ENCODE results near the gene LRMDA. TPM values are rescaled to one million over a fixed set of nuclear protein-coding genes. Genes with fewer than 3 reads are reported as not detected.

Gene LRMDA
- total RNA-seq, 4 donors from 2014 or later = 12.0 to 15.9 (median 13.9) TPM

GRCh38 chr10:75658915-75659314 lies 227.5 kb downstream of the LRMDA start:
- TF ChIP-seq CTCF (IDR thresholded peaks at IDR 0.05) = no peak
- ATAC-seq (ENCODE audit: low FRiP score) (no peak), DNase-seq (ENCODE audit: low spot score) (no peak)

- DNase-seq (ENCODE audit: low spot score) (no peak), ATAC-seq (ENCODE audit: low FRiP score) (peak; percentile 64)
- TF ChIP-seq CTCF (IDR thresholded peaks at IDR 0.05) = no peak
Measured at GRCh38 chr10:75660823-75661222, 229.4 kb downstream of the LRMDA start.

- no peak for DNase-seq (ENCODE audit: low spot score)
- ATAC-seq (ENCODE audit: low FRiP score) = peak; percentile 48
- TF ChIP-seq CTCF (IDR thresholded peaks at IDR 0.05) = no peak
Measured at GRCh38 chr10:75662715-75663114, 231.3 kb downstream of the LRMDA start.

DNA sequence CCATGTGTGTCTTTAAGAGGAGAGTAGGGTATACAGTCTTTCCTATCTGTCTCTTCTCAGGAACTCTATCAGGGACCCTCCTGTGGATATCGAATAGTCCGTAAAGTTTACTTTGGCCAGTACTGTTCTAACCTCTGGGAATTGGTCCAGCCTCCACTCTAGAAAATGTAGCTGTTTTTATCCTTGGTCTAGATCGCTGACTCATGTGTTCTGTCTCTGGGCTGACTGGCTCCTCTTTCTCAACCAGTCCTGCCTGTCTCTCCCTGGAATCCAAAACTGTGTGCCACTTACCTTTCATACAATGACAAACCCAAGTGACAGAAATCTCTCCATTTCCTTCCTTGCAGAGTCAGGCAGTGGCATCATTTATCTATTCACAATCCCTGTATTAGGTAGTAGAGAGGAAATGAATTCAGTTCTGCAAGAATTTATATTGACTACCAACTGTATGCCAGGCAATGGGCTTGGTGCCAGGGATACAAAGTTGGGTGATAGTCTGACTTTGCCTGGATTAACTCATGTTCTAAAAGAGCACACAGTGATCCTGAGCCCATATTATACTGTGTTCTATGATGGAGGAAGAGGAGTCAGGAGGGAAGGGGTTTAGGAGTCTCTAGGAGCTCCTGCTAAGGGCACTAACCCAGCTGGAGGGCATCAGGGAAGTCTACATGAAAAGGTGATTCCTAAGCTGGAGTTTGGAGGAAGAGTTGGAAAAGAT lies 232.7 kb downstream of the LRMDA start:
- TF ChIP-seq CTCF (IDR thresholded peaks at IDR 0.05) = no peak
- ATAC-seq (ENCODE audit: low FRiP score) (no peak), DNase-seq (ENCODE audit: low spot score) (no peak)

GRCh38 chr10:75664968-75665367 lies 233.5 kb downstream of the LRMDA start:
- DNase-seq (ENCODE audit: low spot score) (no peak), ATAC-seq (ENCODE audit: low FRiP score) (no peak)
- no peak for TF ChIP-seq CTCF (IDR thresholded peaks at IDR 0.05)

DNA sequence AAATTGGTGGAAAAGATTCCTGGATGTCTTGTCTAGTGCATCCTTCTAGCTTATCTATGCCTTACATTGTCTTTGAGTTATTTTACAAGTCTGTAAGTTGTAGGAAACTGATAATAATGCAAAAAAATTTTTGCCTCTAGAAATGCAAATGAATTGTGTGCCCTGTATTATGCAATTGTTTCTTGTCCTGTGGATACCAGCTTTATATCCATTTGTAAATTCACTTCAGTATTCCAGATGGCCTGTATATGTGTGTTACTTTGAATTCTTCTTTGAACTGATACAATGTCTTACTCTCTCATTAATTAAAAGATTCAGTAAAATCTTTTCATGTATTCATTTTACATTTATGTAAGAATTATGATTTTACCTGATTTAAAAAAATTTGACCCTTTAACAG lies 234.3 kb downstream of the LRMDA start:
- ATAC-seq (ENCODE audit: low FRiP score) (no peak), DNase-seq (ENCODE audit: low spot score) (no peak)
- TF ChIP-seq CTCF (IDR thresholded peaks at IDR 0.05) = no peak

GRCh38 chr10:75672111-75672671 lies 240.8 kb downstream of the LRMDA start:
- ATAC-seq (ENCODE audit: low FRiP score) (no peak), DNase-seq (ENCODE audit: low spot score) (no peak)
- TF ChIP-seq CTCF (IDR thresholded peaks at IDR 0.05) = no peak

Measured in omental fat pad (tissue), 4 donors.